HG03565 (cell line): ENCODE results near the gene TNFSF18.

Experiments
- ATAC-seq: cut with Tn5 transposase; IDR thresholded peaks from one replicate; pipeline ENCODE4 v1.9.1; 2021; ENCODE audit warnings: mild to moderate bottlenecking, moderate library complexity; ENCODE audit not compliant: unreplicated experiment

Gene TNFSF18

GRCh38 chr1:173042806-173043205 is 7.9 kb downstream of the TNFSF18 start:
- ATAC-seq, result no peak

DNA sequence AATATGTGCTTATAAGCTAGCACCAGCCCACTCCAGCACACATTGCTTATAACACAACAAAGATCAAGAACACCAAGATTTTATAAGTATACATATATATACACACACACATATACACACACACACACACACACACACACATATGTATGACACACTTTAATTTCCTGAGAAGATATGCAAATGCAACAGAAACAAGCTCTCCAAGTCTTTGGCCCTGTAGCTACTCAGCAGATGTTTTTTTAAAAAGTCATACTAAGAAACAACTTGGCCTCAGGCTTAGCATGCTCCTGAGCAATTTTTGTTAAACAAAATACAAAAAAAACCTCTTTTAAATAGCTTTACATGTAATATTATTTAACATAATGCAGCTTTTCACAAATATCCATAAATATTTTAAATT is 11.1 kb downstream of the TNFSF18 start:
- no peak for ATAC-seq

- ATAC-seq, result no peak
Measured at GRCh38 chr1:173038875-173039554, 11.7 kb downstream of the TNFSF18 start.

DNA sequence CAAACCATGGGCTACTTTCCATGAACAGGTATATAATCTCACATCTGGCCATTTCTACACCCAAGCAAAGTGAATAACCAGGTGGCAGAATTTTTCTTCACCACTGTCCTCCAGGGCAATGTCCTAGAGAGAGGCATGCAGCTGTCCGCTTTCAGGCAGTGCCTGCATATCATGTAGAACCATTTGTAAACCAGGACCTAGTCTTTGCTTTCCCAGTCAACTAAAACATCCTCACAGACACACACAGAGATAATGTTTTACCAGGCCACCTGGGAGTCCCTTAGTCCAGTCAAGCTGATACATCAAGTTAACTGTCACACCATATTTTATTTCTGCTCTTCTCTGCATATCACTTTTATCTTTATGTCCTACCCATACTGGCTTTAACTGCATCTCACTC is 26.2 kb downstream of the TNFSF18 start:
- ATAC-seq, result no peak

- no peak for ATAC-seq
Measured at GRCh38 chr1:173023343-173023742, 27.4 kb downstream of the TNFSF18 start.

- peak; percentile 68 for ATAC-seq
Measured at GRCh38 chr1:173020138-173020750, 30.5 kb downstream of the TNFSF18 start.

GRCh38 chr1:173017792-173018191 is 32.9 kb downstream of the TNFSF18 start:
- peak; percentile 40 for ATAC-seq

- no peak for ATAC-seq
Measured at GRCh38 chr1:173016419-173016818, 34.3 kb downstream of the TNFSF18 start.

- no peak for ATAC-seq
Measured at GRCh38 chr1:173015629-173016028, 35.1 kb downstream of the TNFSF18 start.

GRCh38 chr1:173014160-173014559 is 36.6 kb downstream of the TNFSF18 start:
- ATAC-seq, result no peak

GRCh38 chr1:173012126-173012525 is 38.6 kb downstream of the TNFSF18 start:
- no peak for ATAC-seq

GRCh38 chr1:173009597-173009996 is 41.1 kb downstream of the TNFSF18 start:
- ATAC-seq, result no peak

DNA sequence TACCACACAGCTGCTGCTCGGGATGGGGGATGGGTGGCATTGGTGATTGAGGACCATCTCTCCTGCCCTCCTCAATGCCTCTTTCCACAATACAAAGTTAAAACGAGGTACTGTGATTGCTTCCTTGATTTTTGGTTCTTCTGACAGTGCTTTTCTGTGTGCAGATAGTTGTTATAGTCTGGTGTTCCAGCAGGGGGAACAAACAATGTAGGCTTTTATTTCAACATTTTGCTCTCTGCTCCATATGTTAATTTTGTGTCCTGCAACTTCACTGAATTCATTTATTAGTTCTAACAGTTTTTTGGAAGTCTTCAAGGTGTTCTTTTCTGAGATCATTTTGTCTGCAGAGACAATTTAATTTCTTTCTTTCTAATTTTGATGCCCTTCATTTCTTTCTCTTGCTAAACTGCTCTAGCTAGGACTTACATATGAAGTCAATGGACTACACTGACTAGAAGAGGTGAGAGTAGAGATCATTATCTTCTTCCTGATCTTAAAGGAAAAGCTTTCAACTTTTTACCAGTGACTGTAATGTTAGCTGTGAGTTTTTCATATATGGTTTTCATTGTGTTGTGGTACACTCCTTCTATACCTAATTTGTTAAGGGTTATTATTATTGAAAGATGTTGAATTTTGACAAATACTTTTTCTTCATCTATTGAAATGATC is 45.4 kb downstream of the TNFSF18 start:
- ATAC-seq, result no peak

GRCh38 chr1:173002891-173003838 is 47.6 kb downstream of the TNFSF18 start:
- no peak for ATAC-seq

- no peak for ATAC-seq
Measured at GRCh38 chr1:172999349-172999748, 51.4 kb downstream of the TNFSF18 start.

- no peak for ATAC-seq
Measured at GRCh38 chr1:172997941-172998361, 52.8 kb downstream of the TNFSF18 start.

GRCh38 chr1:172993640-172994039 is 57.1 kb downstream of the TNFSF18 start:
- ATAC-seq, result no peak

DNA sequence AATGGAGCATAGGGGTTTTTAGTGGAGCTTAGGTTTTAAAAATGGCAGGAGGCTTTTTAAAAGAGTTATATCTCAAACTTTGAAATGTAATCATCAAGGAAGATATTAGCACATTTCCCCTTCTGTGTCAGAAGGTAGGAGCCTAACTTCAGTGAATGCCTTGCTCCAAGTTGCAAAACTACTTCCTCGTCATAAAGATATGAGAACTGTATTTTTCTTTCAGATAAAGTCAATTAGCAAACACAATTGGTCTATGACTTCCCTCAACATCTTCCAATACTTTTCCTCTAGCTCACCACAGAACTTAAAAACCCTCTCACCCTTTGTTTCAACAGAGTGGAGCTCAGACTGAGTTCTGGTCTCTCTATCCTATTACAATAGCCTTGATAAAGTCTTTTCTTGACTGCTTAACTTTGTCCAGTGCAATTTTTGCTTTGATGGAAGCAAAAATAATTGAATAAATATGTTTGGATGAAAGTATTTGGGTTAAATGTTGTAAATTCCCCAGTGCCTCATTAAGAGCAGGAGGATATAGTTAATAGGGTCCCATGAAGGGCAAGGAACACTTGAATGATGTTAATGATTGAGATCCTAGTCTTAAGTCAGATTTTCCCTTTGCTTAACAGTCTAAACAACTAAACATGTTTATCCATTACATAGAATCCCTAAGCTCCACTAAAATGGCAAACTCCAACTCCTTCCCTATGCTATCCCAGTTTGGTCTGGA is 58.9 kb downstream of the TNFSF18 start:
- ATAC-seq, result no peak

DNA sequence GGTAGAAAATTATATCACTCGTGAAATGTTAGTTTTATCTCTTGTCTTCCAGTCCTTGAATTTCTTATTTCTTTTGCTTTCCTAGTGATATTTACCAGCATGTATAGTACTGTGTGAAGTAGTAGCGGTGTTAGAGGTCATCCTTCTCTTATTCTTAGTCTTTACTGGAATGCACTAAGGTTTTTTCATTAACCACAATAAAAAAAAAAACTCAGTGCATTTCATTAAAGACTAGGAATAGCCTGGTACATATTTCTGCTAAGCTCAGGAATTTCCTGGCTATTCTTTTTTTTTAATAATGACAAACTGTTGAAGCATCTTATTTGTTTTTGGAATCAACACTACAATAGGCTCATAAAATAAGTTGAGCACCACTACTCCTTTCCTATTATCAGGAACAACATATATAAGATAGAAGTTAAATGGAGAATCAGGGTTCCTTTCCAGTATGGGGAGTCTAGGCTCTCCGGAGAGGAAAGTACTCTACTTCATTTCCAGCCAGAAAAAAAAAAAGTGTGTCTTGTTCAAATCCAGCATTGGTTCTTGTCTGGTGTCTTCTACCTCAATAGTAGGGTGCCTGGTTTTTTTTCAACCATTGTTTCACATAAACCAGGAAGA is 60.0 kb downstream of the TNFSF18 start:
- ATAC-seq, result no peak
